HFF-Myc (cell line): Measurements from ENCODE around the gene BPIFB2.

ENCODE experiments used
- DNase-seq: peaks from one replicate; pipeline ENCODE4 v3.0.0-alpha.2; 2011; ENCODE audit warnings: low read depth; ENCODE audit errors: extremely low read depth
- H3K4me3 ChIP-seq: replicated peaks from 2 replicates; pipeline ENCODE4 v1.5.1; 2011; ENCODE audit warnings: low read depth, mild to moderate bottlenecking, control low read depth, low read length
- TF ChIP-seq, protein P1 (sequence below): IDR thresholded peaks from 2 replicates; pipeline ENCODE4 v1.5.1; 2012; ENCODE audit warnings: mild to moderate bottlenecking, low read depth, low read length, control low read depth; ENCODE audit errors: missing control alignments

The BPIFB2 gene

DNA sequence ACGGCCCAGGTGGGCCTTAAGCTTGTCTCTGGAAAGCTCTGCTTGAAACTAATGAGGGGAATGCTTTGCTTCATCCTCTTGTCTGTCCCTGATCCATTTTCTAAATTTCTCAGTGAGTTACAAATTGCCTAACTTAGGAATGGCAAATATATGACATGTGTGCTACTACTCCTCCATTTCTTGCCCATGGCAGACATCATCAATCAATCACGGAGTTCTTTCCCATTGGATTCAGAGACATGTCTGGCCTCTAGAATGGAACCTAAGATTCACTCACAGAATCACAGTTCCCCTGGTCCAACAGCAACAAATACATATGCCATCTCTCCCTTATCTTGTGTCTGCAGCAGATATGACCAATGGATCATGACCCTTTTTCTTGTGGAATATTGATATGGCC, 65.3 kb downstream of the BPIFB2 start:
- no peak for DNase-seq
- H3K4me3 ChIP-seq, result no peak overlapping the region
- TF ChIP-seq, protein P1, sequence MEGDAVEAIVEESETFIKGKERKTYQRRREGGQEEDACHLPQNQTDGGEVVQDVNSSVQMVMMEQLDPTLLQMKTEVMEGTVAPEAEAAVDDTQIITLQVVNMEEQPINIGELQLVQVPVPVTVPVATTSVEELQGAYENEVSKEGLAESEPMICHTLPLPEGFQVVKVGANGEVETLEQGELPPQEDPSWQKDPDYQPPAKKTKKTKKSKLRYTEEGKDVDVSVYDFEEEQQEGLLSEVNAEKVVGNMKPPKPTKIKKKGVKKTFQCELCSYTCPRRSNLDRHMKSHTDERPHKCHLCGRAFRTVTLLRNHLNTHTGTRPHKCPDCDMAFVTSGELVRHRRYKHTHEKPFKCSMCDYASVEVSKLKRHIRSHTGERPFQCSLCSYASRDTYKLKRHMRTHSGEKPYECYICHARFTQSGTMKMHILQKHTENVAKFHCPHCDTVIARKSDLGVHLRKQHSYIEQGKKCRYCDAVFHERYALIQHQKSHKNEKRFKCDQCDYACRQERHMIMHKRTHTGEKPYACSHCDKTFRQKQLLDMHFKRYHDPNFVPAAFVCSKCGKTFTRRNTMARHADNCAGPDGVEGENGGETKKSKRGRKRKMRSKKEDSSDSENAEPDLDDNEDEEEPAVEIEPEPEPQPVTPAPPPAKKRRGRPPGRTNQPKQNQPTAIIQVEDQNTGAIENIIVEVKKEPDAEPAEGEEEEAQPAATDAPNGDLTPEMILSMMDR, result no peak
